Natural killer cell (primary cell): ENCODE results near the gene KRT23. TPM values are rescaled to one million over a fixed set of nuclear protein-coding genes. Genes with fewer than 3 reads are reported as not detected.

Source experiments
- ATAC-seq, 3 donors: fragments of 150-1000 bp in 2 of 3; fragments of 200-7000 bp in 1 of 3; cut with Tn5 transposase; 1 replicate in 1 of 3; 2 replicates in 2 of 3; pipeline ENCODE4 v1.10.0; 2021; ENCODE audit warnings: mild to moderate bottlenecking in 2 of 3, moderate library complexity in 2 of 3
- DNase-seq, 2 donors: peaks; one replicate each; pipeline versions ENCODE4 v3.0.0 to v3.0.0-alpha.2; 2013 to 2021; ENCODE audit warnings: mixed read lengths in 1 of 2
- H3K27ac ChIP-seq: one replicate; pipeline ENCODE4 v1.5.1; 2013; ENCODE audit warnings: mild to moderate bottlenecking, low read length
- H3K27me3 ChIP-seq: one replicate; pipeline ENCODE4 v1.6.1; 2013; ENCODE audit warnings: low read length; ENCODE audit not compliant: control insufficient read depth, insufficient read depth
- H3K36me3 ChIP-seq: one replicate; pipeline ENCODE4 v1.6.1; 2013; ENCODE audit warnings: low read length; ENCODE audit not compliant: control insufficient read depth, insufficient read depth
- H3K4me1 ChIP-seq: one replicate; pipeline ENCODE4 v1.6.1; 2013; ENCODE audit warnings: low read length; ENCODE audit not compliant: control insufficient read depth, insufficient read depth
- H3K4me3 ChIP-seq: one replicate; pipeline ENCODE4 v1.5.1; 2013; ENCODE audit warnings: low read length
- H3K9me3 ChIP-seq: one replicate; pipeline ENCODE4 v1.6.1; 2013; ENCODE audit warnings: low read length; ENCODE audit not compliant: control insufficient read depth, insufficient read depth
- H3K27ac Mint-ChIP-seq, 2 donors: one replicate each; pipeline ENCODE4 v1.8.0; 2022; ENCODE audit warnings: mild to moderate bottlenecking in 2 of 2, mixed read lengths in 2 of 2, moderate library complexity in 1 of 2
- H3K27me3 Mint-ChIP-seq, 2 donors: one replicate each; pipeline ENCODE4 v1.8.0; 2022; ENCODE audit warnings: low read depth in 2 of 2, mixed read lengths in 2 of 2
- H3K36me3 Mint-ChIP-seq: one replicate; pipeline ENCODE4 v1.8.0; 2022; ENCODE audit warnings: mixed read lengths
- H3K4me1 Mint-ChIP-seq, 2 donors: one replicate each; pipeline ENCODE4 v1.8.0; 2022; ENCODE audit warnings: mixed read lengths in 2 of 2
- H3K4me3 Mint-ChIP-seq: one replicate; pipeline ENCODE4 v1.8.0; 2022; ENCODE audit warnings: mild to moderate bottlenecking, moderate library complexity, mixed read lengths
- H3K9me3 Mint-ChIP-seq, 2 donors: one replicate each; pipeline ENCODE4 v1.8.0; 2022; ENCODE audit warnings: mixed read lengths in 2 of 2
- WGBS: methylation state at CpG from one replicate; pipeline ENCODE4 v1.1.7; 2013; ENCODE audit warnings: missing lambda C conversion rate; ENCODE audit not compliant: insufficient coverage; 5-methylcytosine and 5-hydroxymethylcytosine counted together
- intact Hi-C: fragments of 100-400 bp; cut with micrococcal nuclease; formaldehyde crosslinking; loops from one replicate; pipeline ENCODE4 v1.14.2; 2022
- total RNA-seq, 4 donors: library from RNA; stranded (reverse); fragments of 120-200 nt in 1 of 4; gene quantifications; one replicate each; pipeline versions ENCODE4 v1.2.3 to v1.2.4, GENCODE V29; 2013 to 2022
- TF ChIP-seq, protein P1 (sequence below): fragments of 200-600 bp; IDR thresholded peaks from one replicate; pipeline ENCODE4 v1.8.0; 2022; ENCODE audit warnings: antibody characterized with exemption

KRT23 gene
- total RNA-seq, 3 donors from 2014 or later (not counting 1 experiment from before 2014, with no cell fraction given) = 0.83 TPM; not detected in 2

DNA sequence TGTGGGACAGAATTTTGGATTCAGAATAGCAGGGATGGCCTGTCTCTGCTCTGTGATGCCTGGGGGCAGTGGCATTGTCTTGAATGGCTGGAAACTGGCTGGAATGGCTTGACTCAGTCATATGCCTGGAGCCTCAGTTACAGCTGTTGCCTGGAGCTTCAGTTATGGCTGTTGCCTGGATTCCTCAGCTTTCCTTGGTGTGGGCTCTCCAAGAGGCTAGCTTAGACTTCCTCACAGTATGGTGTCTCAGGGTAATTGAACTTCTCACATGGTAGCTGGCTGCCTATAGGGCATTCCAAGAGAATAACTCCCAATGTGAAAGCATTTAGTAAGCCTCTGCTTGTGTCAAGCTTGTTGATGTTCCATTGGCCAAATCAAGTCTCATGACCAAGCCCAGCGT is 21.1 kb downstream of the KRT23 start:
- Mint-ChIP-seq H3K9me3 (no peaks in the 10 kb centered on the region), H3K4me3 (no peak overlapping the region), H3K27me3 (peaks cover 8 to 19% of the 10 kb centered on the region in 2 donors), H3K36me3 (no peaks in the 10 kb centered on the region), H3K4me1 (no peaks in the 10 kb centered on the region), H3K27ac (no peak overlapping the region)
- intact Hi-C loops = no loop called here
- peaks cover 4% of the 10 kb centered on the region for H3K27me3 ChIP-seq
- no peaks in the 10 kb centered on the region for H3K4me1 ChIP-seq
- 100% methylated on average over 1 of the region's 1 CpG for WGBS
- no peaks in the 10 kb centered on the region for H3K9me3 ChIP-seq
- H3K27ac ChIP-seq = no peak overlapping the region
- ATAC-seq (no peak), DNase-seq (no peak)
- H3K4me3 ChIP-seq = no peak overlapping the region
- no peaks in the 10 kb centered on the region for H3K36me3 ChIP-seq
- TF ChIP-seq, protein P1, sequence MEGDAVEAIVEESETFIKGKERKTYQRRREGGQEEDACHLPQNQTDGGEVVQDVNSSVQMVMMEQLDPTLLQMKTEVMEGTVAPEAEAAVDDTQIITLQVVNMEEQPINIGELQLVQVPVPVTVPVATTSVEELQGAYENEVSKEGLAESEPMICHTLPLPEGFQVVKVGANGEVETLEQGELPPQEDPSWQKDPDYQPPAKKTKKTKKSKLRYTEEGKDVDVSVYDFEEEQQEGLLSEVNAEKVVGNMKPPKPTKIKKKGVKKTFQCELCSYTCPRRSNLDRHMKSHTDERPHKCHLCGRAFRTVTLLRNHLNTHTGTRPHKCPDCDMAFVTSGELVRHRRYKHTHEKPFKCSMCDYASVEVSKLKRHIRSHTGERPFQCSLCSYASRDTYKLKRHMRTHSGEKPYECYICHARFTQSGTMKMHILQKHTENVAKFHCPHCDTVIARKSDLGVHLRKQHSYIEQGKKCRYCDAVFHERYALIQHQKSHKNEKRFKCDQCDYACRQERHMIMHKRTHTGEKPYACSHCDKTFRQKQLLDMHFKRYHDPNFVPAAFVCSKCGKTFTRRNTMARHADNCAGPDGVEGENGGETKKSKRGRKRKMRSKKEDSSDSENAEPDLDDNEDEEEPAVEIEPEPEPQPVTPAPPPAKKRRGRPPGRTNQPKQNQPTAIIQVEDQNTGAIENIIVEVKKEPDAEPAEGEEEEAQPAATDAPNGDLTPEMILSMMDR = no peak

DNA sequence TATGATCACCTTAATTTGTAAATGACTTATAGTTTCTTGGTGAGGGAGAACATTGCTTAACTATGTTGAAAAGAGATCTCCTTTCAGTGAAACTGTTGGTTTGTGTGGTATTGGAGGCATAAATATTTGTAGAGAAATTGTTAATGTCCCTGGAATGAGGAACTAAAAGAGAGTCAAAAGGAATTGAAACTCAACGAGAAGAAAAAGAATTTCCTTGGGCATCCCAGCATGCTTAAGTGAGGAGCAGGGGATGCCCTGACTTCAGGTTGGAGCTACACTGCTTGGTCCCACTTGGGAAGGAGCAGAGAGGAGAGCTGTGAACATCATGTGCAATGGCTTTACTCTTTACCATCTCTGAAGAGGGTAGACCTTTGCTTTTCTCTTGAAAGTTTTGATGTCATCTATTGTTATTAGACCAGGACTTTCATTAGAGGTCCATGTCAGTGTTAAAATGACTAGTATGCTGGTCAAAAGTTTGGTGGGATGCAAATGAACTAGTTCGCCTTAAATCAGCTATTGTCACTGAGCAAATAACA is 21.7 kb downstream of the KRT23 start:
- no peak overlapping the region for H3K4me3 ChIP-seq
- Mint-ChIP-seq H3K27ac (no peak overlapping the region), H3K4me1 (no peaks in the 10 kb centered on the region), H3K27me3 (peaks cover 10 to 21% of the 10 kb centered on the region in 2 donors), H3K36me3 (no peaks in the 10 kb centered on the region), H3K9me3 (no peaks in the 10 kb centered on the region), H3K4me3 (no peak overlapping the region)
- WGBS = 44% methylated on average over 2 of the region's 2 CpGs
- H3K27ac ChIP-seq = no peak overlapping the region
- intact Hi-C loops = no loop called here
- DNase-seq (no peak), ATAC-seq (no peak)
- TF ChIP-seq, protein P1 = no peak
- no peaks in the 10 kb centered on the region for H3K36me3 ChIP-seq
- H3K27me3 ChIP-seq = peaks cover 4% of the 10 kb centered on the region
- no peaks in the 10 kb centered on the region for H3K4me1 ChIP-seq
- no peaks in the 10 kb centered on the region for H3K9me3 ChIP-seq

DNA sequence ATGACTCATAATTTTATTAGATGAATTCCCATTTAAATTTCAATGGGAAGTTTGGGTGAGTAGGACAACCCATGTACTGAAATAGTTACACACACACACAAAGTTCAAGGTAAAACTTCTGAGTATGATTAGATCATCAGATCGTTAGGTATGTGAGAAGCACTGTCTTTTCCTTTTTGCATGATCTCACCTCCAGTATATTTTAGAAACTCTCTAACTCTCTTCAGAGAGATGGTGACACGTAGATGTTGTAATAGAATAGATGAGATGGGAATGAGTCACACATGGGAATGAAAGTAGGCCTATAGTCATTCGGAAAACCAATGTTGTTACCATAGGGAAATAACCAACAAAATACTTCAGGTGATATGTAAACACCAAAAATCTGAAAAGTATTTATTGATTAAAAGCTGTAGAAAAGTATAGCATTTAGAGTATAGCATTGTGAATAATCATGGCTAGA is 22.2 kb downstream of the KRT23 start:
- 83% methylated on average over 1 of the region's 3 CpGs for WGBS
- H3K4me1 Mint-ChIP-seq = no peaks in the 10 kb centered on the region

More for the DNA sequence above, 22.2 kb downstream of the KRT23 start:
- H3K27ac ChIP-seq = no peak overlapping the region
- H3K27me3 Mint-ChIP-seq = peaks cover 14 to 27% of the 10 kb centered on the region in 2 donors
- H3K4me1 ChIP-seq = no peaks in the 10 kb centered on the region
- peaks cover 4% of the 10 kb centered on the region for H3K27me3 ChIP-seq
- ATAC-seq (no peak), DNase-seq (no peak)
- H3K36me3 ChIP-seq = no peaks in the 10 kb centered on the region
- H3K27ac Mint-ChIP-seq = no peak overlapping the region
- H3K9me3 ChIP-seq = no peaks in the 10 kb centered on the region
- intact Hi-C loops = no loop called here
- TF ChIP-seq, protein P1 = no peak
- no peak overlapping the region for H3K4me3 Mint-ChIP-seq
- H3K4me3 ChIP-seq = no peak overlapping the region
- H3K36me3 Mint-ChIP-seq = no peaks in the 10 kb centered on the region
- H3K9me3 Mint-ChIP-seq = no peaks in the 10 kb centered on the region
